GM12872 (cell line): ENCODE data around the gene NAALADL2.

Experiments
- TF ChIP-seq, protein P1 (sequence below): IDR thresholded peaks from 3 replicates; pipeline ENCODE4 v1.5.1; 2011; ENCODE audit warnings: low read depth, mild to moderate bottlenecking, low read length, moderate library complexity; ENCODE audit not compliant: insufficient read depth

Gene NAALADL2

GRCh38 chr3:175077216-175077615 is 218.1 kb downstream of the NAALADL2 start:
- TF ChIP-seq, protein P1, sequence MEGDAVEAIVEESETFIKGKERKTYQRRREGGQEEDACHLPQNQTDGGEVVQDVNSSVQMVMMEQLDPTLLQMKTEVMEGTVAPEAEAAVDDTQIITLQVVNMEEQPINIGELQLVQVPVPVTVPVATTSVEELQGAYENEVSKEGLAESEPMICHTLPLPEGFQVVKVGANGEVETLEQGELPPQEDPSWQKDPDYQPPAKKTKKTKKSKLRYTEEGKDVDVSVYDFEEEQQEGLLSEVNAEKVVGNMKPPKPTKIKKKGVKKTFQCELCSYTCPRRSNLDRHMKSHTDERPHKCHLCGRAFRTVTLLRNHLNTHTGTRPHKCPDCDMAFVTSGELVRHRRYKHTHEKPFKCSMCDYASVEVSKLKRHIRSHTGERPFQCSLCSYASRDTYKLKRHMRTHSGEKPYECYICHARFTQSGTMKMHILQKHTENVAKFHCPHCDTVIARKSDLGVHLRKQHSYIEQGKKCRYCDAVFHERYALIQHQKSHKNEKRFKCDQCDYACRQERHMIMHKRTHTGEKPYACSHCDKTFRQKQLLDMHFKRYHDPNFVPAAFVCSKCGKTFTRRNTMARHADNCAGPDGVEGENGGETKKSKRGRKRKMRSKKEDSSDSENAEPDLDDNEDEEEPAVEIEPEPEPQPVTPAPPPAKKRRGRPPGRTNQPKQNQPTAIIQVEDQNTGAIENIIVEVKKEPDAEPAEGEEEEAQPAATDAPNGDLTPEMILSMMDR: no peak

- TF ChIP-seq, protein P1: no peak
Observed at GRCh38 chr3:175082631-175083030, 223.5 kb downstream of the NAALADL2 start.

- TF ChIP-seq, protein P1: no peak
Observed at GRCh38 chr3:175088766-175089380, 229.7 kb downstream of the NAALADL2 start.

- TF ChIP-seq, protein P1: no peak
Observed at GRCh38 chr3:175091426-175092114, 232.4 kb downstream of the NAALADL2 start.

- TF ChIP-seq, protein P1: no peak
Observed at GRCh38 chr3:175093748-175094147, 234.6 kb downstream of the NAALADL2 start.

DNA sequence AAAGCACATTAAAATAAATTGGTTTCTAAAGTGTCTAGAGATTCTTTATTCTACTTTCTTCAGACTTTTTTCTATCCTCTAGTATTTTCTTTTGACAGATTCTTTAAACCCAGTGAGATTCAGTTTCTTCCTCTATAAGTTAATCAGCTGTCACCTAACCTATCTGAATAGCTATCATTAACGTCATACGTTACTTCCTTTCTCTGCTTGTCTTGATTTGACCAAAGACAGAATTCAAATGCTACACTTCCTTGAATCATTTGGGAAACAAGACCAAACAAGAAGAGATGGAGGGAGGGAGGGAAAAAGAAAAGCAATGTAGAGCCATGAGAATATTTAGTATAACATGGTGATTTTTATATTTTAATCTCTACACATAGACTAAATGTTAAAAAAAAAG is 235.2 kb downstream of the NAALADL2 start:
- TF ChIP-seq, protein P1: no peak

GRCh38 chr3:175098644-175099043 is 239.5 kb downstream of the NAALADL2 start:
- TF ChIP-seq, protein P1: no peak
